Measurements from ENCODE around the gene PARVA. TPM values are rescaled to one million over a fixed set of nuclear protein-coding genes. Genes with fewer than 3 reads are reported as not detected.

The PARVA gene
- total and polyA plus RNA-seq, 4 donors = 3.1 to 11.7 (median 11.2) TPM

DNA sequence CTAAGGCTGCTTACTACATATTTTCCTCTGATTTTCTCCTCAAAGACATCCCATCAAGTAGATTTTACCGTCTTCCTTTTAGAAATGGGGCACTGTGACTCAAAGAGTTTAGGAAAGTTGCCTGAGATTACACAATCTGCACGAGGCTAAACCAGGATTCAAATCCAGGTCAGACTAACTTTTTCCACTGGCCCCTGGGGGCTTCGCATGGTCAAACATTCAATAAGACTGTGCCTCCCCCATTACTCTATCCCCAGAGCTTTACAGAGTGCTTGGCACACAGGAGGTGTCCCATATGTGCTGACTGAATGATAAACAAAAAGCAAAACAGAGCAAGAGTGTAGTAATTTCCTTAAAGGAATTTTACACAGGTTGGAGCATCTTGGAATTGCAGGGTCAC, 178.8 kb downstream of the PARVA start:
- H3K36me3 ChIP-seq (ENCODE audit: control insufficient read depth in 4 of 4, insufficient read depth in 3 of 4, low read depth in 1 of 4, low read length in 3 of 4) = no peaks in the 10 kb centered on the region
- no peaks in the 10 kb centered on the region for H3K27me3 ChIP-seq (ENCODE audit: control insufficient read depth in 4 of 4, insufficient read depth in 4 of 4, low read length in 3 of 4)
- H3K4me1 ChIP-seq (ENCODE audit: control insufficient read depth in 4 of 4, insufficient read depth in 4 of 4, low read length in 3 of 4) = no peaks in the 10 kb centered on the region
- no peak overlapping the region for H3K27ac ChIP-seq (ENCODE audit: low read depth in 1 of 2, low read length in 2 of 2)
- no peak overlapping the region for H3K9ac ChIP-seq (ENCODE audit: low read depth in 1 of 2, low read length in 2 of 2)
- WGBS = 57% methylated on average over 3 of the region's 3 CpGs
- H3K4me3 ChIP-seq (ENCODE audit: low read depth in 1 of 3, low read length in 3 of 3) = no peak overlapping the region
- no peak for DNase-seq (ENCODE audit: low spot score)
- peaks cover 0 to 3% (median 0%) of the 10 kb centered on the region in 4 donors for H3K9me3 ChIP-seq (ENCODE audit: control insufficient read depth in 4 of 4, low read length in 3 of 4)
- TF ChIP-seq, protein P1, sequence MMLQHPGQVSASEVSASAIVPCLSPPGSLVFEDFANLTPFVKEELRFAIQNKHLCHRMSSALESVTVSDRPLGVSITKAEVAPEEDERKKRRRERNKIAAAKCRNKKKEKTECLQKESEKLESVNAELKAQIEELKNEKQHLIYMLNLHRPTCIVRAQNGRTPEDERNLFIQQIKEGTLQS (IDR thresholded peaks at IDR 0.05) = no peak
- TF ChIP-seq FOXA2 (IDR thresholded peaks at IDR 0.05) (no peak), ZBTB33 (IDR thresholded peaks at IDR 0.05) (no peak), RAD21 (IDR thresholded peaks at IDR 0.05) (no peak), REST (IDR thresholded peaks at IDR 0.05) (no peak), FOXA1 (IDR thresholded peaks at IDR 0.05) (no peak), MAX (IDR thresholded peaks at IDR 0.05) (no peak)

DNA sequence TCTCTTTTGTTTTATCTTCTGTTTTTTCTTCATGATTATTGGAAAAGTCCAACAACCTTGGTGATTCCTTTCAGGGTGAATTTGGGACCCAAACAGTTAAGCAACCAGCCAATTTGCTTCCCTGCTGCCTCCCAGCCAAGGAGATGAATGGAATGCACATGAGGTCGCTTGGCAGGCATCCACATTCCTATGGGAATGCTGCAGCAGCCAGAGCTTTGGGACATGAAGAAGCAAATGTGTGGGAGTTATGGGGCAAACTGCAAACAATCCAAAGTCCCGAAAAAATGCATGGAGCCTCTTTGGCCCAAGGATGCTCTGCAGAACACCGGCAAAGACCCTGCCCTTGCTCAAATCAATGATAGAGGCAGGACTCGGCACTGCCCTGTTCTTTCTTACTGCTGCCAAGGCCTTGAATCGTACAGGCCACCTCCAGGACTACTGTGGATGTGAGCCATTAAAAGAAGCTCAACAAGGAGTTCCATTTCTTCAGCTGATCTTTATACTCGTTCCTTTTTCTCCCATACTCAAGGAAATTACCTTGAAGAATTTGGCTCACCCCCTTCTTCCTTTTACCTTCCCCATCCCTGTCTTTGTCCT, 179.5 kb downstream of the PARVA start:
- Histone ChIP-seq H3K4me1 (ENCODE audit: control insufficient read depth in 4 of 4, insufficient read depth in 4 of 4, low read length in 3 of 4) (no peaks in the 10 kb centered on the region), H3K36me3 (ENCODE audit: control insufficient read depth in 4 of 4, insufficient read depth in 3 of 4, low read depth in 1 of 4, low read length in 3 of 4) (no peaks in the 10 kb centered on the region), H3K4me3 (ENCODE audit: low read depth in 1 of 3, low read length in 3 of 3) (no peak overlapping the region), H3K27ac (ENCODE audit: low read depth in 1 of 2, low read length in 2 of 2) (no peak overlapping the region), H3K27me3 (ENCODE audit: control insufficient read depth in 4 of 4, insufficient read depth in 4 of 4, low read length in 3 of 4) (no peaks in the 10 kb centered on the region), H3K9me3 (ENCODE audit: control insufficient read depth in 4 of 4, low read length in 3 of 4) (peaks cover 0 to 3% (median 0%) of the 10 kb centered on the region in 4 donors), H3K9ac (ENCODE audit: low read depth in 1 of 2, low read length in 2 of 2) (no peak overlapping the region)
- TF ChIP-seq NR2F2 (IDR thresholded peaks at IDR 0.05) (peak; percentile 37), REST (IDR thresholded peaks at IDR 0.05) (no peak), RXRA (IDR thresholded peaks at IDR 0.05) (peak in 1 of 2 donors; percentile 13), RAD21 (IDR thresholded peaks at IDR 0.05) (peak in 1 of 2 donors; percentile 16)
- no peak for DNase-seq (ENCODE audit: low spot score)
- WGBS = 35% methylated on average over 6 of the region's 6 CpGs

Data from liver (tissue), 9 donors.